Occipital lobe (tissue), 2 donors: ENCODE data around the gene TBX10. TPM values are rescaled to one million over a fixed set of nuclear protein-coding genes. Genes with fewer than 3 reads are reported as not detected.

Source experiments
- small RNA-seq: library from RNA; depleted of rRNA; stranded (forward); fragments of <200 nt; gene quantifications from one replicate; pipeline ENCODE3, GENCODE V24; 2014
- total RNA-seq: library from RNA; depleted of rRNA; stranded (reverse); fragments of >200 nt; gene quantifications from one replicate; pipeline ENCODE4 v1.2.3, GENCODE V29; 2014

Gene TBX10
- total RNA-seq, 1 donor from 2014 or later: not detected

Small RNA genes within 50 kb of the gene (small RNA-seq; reads per million reads assigned to genes)
- not detected for gene AP003385.3
- 0.23 reads per million for gene RPL37P2

Other genes with a start within 250 kb of the TBX10 start
- 14.0 TPM for gene RAD9A, start 247.8 kb downstream of the TBX10 start, total RNA-seq
- gene PPP1CA, start 237.9 kb downstream of the TBX10 start, total RNA-seq: 53.5 TPM
- gene TBC1D10C, start 235.7 kb downstream of the TBX10 start, total RNA-seq: 0.16 TPM
- gene CARNS1, start 224.1 kb downstream of the TBX10 start, total RNA-seq: 0.16 TPM
- gene RPS6KB2, start 211.3 kb downstream of the TBX10 start, total RNA-seq: 13.1 TPM
- not detected for gene PTPRCAP, start 202.1 kb downstream of the TBX10 start, total RNA-seq
- gene CORO1B, start 196.3 kb downstream of the TBX10 start, total RNA-seq: 23.4 TPM
- gene GPR152, start 187.0 kb downstream of the TBX10 start, total RNA-seq: not detected
- not detected for gene CABP4, start 184.4 kb downstream of the TBX10 start, total RNA-seq
- 13.1 TPM for gene TMEM134, start 170.5 kb downstream of the TBX10 start, total RNA-seq
- gene AIP, start 156.7 kb downstream of the TBX10 start, total RNA-seq: 66.8 TPM
- gene PITPNM1, start 134.4 kb downstream of the TBX10 start, total RNA-seq: 34.0 TPM
- 4.7 TPM for gene CDK2AP2, start 131.6 kb downstream of the TBX10 start, total RNA-seq
- not detected for gene CABP2, start 116.3 kb downstream of the TBX10 start, total RNA-seq
- 200 TPM for gene GSTP1, start 56.0 kb downstream of the TBX10 start, total RNA-seq
- 129 TPM for gene NDUFV1, start 32.8 kb downstream of the TBX10 start, total RNA-seq
- gene NUDT8, start 9.8 kb downstream of the TBX10 start, total RNA-seq: 0.62 TPM
- 0.47 TPM for gene ACY3, start 11.0 kb upstream of the TBX10 start, total RNA-seq
- gene ALDH3B2, start 34.9 kb upstream of the TBX10 start, total RNA-seq: not detected